SK-N-SH treated with all-trans-retinoic acid at 6 μM for 48 hours (cell line): ENCODE measurements around the gene PRKAG2.

Experiments used
- ATAC-seq: fragments of 200-7000 bp; cut with Tn5 transposase; 3 replicates; pipeline ENCODE4 v1.9.1; 2020; ENCODE audit warnings: mild to moderate bottlenecking, moderate library complexity
- ARNTL ChIP-seq: fragments of 450-650 bp; formaldehyde crosslinking; IDR thresholded peaks from 2 replicates; pipeline ENCODE4 v1.5.0; 2020; ENCODE audit warnings: low read depth, mild to moderate bottlenecking, moderate library complexity, borderline replicate concordance
- BACH2 ChIP-seq: fragments of 250-450 bp; sonication (Bioruptor Pico); IDR thresholded peaks from 2 replicates; pipeline ENCODE4 v1.9.0; 2021; ENCODE audit warnings: mild to moderate bottlenecking, borderline replicate concordance
- CSDC2 ChIP-seq: fragments of 250-450 bp; sonication (Bioruptor Pico); IDR thresholded peaks from 2 replicates; pipeline ENCODE4 v1.5.0; 2020; ENCODE audit warnings: mild to moderate bottlenecking, moderate library complexity
- ESRRG ChIP-seq: fragments of 250-450 bp; sonication (Bioruptor Pico); IDR thresholded peaks from 2 replicates; pipeline ENCODE4 v1.6.1; 2021; ENCODE audit warnings: mild to moderate bottlenecking
- GLIS3 ChIP-seq: fragments of 250-450 bp; sonication (Bioruptor Pico); IDR thresholded peaks from 2 replicates; pipeline ENCODE4 v1.5.0; 2020; ENCODE audit warnings: mild to moderate bottlenecking, moderate library complexity
- ISL1 ChIP-seq: fragments of 250-450 bp; sonication (Bioruptor Pico); IDR thresholded peaks from 2 replicates; pipeline ENCODE4 v2.1.2; 2022; ENCODE audit warnings: mild to moderate bottlenecking, moderate library complexity
- OSR1 ChIP-seq: fragments of 250-450 bp; sonication (Bioruptor Pico); IDR thresholded peaks from 2 replicates; pipeline ENCODE4 v1.8.0; 2022; ENCODE audit warnings: moderate library complexity, mild to moderate bottlenecking, inconsistent platforms
- PPARA ChIP-seq: fragments of 250-450 bp; sonication (Bioruptor Pico); IDR thresholded peaks from 2 replicates; pipeline ENCODE4 v1.5.0; 2020; ENCODE audit warnings: mild to moderate bottlenecking, borderline replicate concordance
- RARB ChIP-seq: fragments of 250-450 bp; sonication (Bioruptor Pico); IDR thresholded peaks from 2 replicates; pipeline ENCODE4 v1.8.0; 2021; ENCODE audit warnings: mild to moderate bottlenecking, moderate library complexity
- SNAI2 ChIP-seq: fragments of 250-450 bp; sonication (Bioruptor Pico); IDR thresholded peaks from 2 replicates; pipeline ENCODE4 v1.5.0; 2020; ENCODE audit warnings: mild to moderate bottlenecking, moderate library complexity
- TCF4 ChIP-seq: fragments of 250-450 bp; sonication (Bioruptor Pico); IDR thresholded peaks from 2 replicates; pipeline ENCODE4 v1.8.0; 2021; ENCODE audit warnings: mild to moderate bottlenecking, moderate library complexity, borderline replicate concordance
- TOX ChIP-seq: fragments of 250-450 bp; sonication (Bioruptor Pico); IDR thresholded peaks from 2 replicates; pipeline ENCODE4 v1.8.0; 2021; ENCODE audit warnings: mild to moderate bottlenecking, moderate library complexity, borderline replicate concordance
- ZC3H10 ChIP-seq: fragments of 250-450 bp; sonication (Bioruptor Pico); IDR thresholded peaks from 2 replicates; pipeline ENCODE4 v1.5.1; 2021; ENCODE audit warnings: mild to moderate bottlenecking, moderate library complexity
- ZFP3 ChIP-seq: fragments of 250-450 bp; sonication (Bioruptor Pico); IDR thresholded peaks from 2 replicates; pipeline ENCODE4 v1.5.0; 2020; ENCODE audit warnings: mild to moderate bottlenecking, moderate library complexity
- ZFP30 ChIP-seq: fragments of 450-650 bp; formaldehyde crosslinking; IDR thresholded peaks from 2 replicates; pipeline ENCODE4 v1.5.0; 2022; ENCODE audit warnings: mild to moderate bottlenecking, moderate library complexity
- ZNF565 ChIP-seq: fragments of 450-650 bp; formaldehyde crosslinking; conservative IDR thresholded peaks from 2 replicates; pipeline ENCODE4 v1.5.0; 2020; ENCODE audit warnings: low read depth, mild to moderate bottlenecking, moderate library complexity
- ZNF70 ChIP-seq: fragments of 450-650 bp; formaldehyde crosslinking; IDR thresholded peaks from 2 replicates; pipeline ENCODE4 v1.5.0; 2020; ENCODE audit warnings: mild to moderate bottlenecking, moderate library complexity
- ZNF8 ChIP-seq: fragments of 450-650 bp; formaldehyde crosslinking; IDR thresholded peaks from 2 replicates; pipeline ENCODE4 v1.5.0; 2020; ENCODE audit warnings: mild to moderate bottlenecking, moderate library complexity
- TF ChIP-seq, protein P1 (sequence below): fragments of 250-450 bp; sonication (Bioruptor Pico); IDR thresholded peaks from 2 replicates; pipeline ENCODE4 v1.5.1; 2020; ENCODE audit warnings: low read depth, mild to moderate bottlenecking, moderate library complexity
- TF ChIP-seq, protein P2 (sequence below): fragments of 250-450 bp; sonication (Bioruptor Pico); IDR thresholded peaks from 2 replicates; pipeline ENCODE4 v1.8.0; 2021; ENCODE audit warnings: low read depth, mild to moderate bottlenecking, moderate library complexity, borderline replicate concordance
- TF ChIP-seq, protein P3 (sequence below): fragments of 250-450 bp; sonication (Bioruptor Pico); IDR thresholded peaks from 2 replicates; pipeline ENCODE4 v1.5.0; 2020; ENCODE audit warnings: mild to moderate bottlenecking, moderate library complexity
- TF ChIP-seq, protein P4 (sequence below): fragments of 250-450 bp; sonication (Bioruptor Pico); IDR thresholded peaks from 2 replicates; pipeline ENCODE4 v1.8.0; 2020; ENCODE audit warnings: mild to moderate bottlenecking, moderate library complexity, borderline replicate concordance
- TF ChIP-seq, protein P5 (sequence below): fragments of 250-450 bp; sonication (Bioruptor Pico); IDR thresholded peaks from 2 replicates; pipeline ENCODE4 v1.5.1; 2021; ENCODE audit warnings: mild to moderate bottlenecking, moderate library complexity

Gene PRKAG2

DNA sequence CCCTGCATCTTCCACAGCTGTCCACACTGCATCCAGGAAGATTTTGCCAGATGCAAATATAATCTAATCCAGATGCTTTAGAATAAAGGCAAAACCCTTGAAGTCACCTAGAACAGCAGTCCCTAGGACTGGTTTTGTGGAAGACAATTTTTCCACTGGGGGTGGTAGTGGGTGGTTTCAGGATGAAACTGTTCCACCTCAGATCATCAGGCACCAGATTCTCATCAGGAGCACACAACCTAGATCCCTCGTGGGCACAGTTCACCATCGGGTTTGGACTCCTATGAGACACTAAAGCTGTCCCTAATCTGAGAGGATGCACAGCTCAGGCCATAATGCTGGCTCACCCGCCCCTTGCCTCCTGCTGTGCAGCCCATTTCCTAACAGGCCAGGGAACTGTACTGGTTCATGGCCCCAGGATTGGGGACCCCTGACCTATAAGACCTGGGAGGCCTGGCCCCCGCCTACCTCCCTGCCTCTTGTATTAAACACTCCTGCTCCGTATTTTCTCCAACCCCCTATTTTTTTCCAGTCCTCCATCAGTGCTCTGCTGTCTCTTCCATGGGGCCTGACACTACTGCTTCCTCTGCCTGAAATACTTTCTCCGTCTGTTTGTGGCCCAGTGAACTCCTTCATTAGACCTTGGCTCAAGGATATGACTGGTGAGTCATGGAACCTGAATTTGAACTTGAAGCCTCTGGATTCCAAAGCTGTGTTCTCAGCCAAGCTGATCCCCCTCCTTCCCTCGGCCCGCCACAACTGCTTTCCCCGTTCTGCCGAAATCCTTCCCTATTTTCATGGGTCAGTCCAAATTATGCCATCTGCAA is 277.3 kb downstream of the PRKAG2 start:
- peak; percentile 92 for ATAC-seq
- TF ChIP-seq TCF4 (CRISPR knock-in tag) (peak; percentile 46; the same call in 1 of the 2 replicates), ZNF70 (CRISPR knock-in tag) (no peak; the same call in 1 of the 2 replicates), SNAI2 (CRISPR knock-in tag) (peak; percentile 93), CSDC2 (CRISPR knock-in tag) (peak; percentile 97), TOX (0 out of 2 replicates have a peak, but pooled peaks have one; percentile 36), GLIS3 (CRISPR knock-in tag) (no peak; the same call in none of the 2 replicates), ESRRG (CRISPR knock-in tag) (peak; percentile 86; the same call in 1 of the 2 replicates), ZFP30 (no peak), RARB (CRISPR knock-in tag) (peak; percentile 59; the same call in 1 of the 2 replicates), PPARA (CRISPR knock-in tag) (no peak), ZFP3 (CRISPR knock-in tag) (no peak; the same call in 1 of the 2 replicates), ISL1 (CRISPR knock-in tag) (peak; percentile 70), ZNF8 (CRISPR knock-in tag) (no peak), OSR1 (CRISPR knock-in tag) (peak; percentile 95), BACH2 (CRISPR knock-in tag) (no peak), ZC3H10 (peak; percentile 64; the same call in 1 of the 2 replicates), ARNTL (CRISPR knock-in tag) (no peak), ZNF565 (0 out of 2 replicates have a peak, but pooled peaks have one; percentile 7)
- TF ChIP-seq, protein P1, sequence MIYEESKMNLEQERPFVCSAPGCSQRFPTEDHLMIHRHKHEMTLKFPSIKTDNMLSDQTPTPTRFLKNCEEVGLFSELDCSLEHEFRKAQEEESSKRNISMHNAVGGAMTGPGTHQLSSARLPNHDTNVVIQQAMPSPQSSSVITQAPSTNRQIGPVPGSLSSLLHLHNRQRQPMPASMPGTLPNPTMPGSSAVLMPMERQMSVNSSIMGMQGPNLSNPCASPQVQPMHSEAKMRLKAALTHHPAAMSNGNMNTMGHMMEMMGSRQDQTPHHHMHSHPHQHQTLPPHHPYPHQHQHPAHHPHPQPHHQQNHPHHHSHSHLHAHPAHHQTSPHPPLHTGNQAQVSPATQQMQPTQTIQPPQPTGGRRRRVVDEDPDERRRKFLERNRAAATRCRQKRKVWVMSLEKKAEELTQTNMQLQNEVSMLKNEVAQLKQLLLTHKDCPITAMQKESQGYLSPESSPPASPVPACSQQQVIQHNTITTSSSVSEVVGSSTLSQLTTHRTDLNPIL (CRISPR knock-in tag) = peak; percentile 39; the same call in 1 of the 2 replicates
- TF ChIP-seq, protein P2, sequence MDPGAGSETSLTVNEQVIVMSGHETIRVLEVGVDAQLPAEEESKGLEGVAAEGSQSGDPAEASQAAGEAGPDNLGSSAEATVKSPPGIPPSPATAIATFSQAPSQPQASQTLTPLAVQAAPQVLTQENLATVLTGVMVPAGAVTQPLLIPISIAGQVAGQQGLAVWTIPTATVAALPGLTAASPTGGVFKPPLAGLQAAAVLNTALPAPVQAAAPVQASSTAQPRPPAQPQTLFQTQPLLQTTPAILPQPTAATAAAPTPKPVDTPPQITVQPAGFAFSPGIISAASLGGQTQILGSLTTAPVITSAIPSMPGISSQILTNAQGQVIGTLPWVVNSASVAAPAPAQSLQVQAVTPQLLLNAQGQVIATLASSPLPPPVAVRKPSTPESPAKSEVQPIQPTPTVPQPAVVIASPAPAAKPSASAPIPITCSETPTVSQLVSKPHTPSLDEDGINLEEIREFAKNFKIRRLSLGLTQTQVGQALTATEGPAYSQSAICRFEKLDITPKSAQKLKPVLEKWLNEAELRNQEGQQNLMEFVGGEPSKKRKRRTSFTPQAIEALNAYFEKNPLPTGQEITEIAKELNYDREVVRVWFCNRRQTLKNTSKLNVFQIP = no peak; the same call in 1 of the 2 replicates
- TF ChIP-seq, protein P3, sequence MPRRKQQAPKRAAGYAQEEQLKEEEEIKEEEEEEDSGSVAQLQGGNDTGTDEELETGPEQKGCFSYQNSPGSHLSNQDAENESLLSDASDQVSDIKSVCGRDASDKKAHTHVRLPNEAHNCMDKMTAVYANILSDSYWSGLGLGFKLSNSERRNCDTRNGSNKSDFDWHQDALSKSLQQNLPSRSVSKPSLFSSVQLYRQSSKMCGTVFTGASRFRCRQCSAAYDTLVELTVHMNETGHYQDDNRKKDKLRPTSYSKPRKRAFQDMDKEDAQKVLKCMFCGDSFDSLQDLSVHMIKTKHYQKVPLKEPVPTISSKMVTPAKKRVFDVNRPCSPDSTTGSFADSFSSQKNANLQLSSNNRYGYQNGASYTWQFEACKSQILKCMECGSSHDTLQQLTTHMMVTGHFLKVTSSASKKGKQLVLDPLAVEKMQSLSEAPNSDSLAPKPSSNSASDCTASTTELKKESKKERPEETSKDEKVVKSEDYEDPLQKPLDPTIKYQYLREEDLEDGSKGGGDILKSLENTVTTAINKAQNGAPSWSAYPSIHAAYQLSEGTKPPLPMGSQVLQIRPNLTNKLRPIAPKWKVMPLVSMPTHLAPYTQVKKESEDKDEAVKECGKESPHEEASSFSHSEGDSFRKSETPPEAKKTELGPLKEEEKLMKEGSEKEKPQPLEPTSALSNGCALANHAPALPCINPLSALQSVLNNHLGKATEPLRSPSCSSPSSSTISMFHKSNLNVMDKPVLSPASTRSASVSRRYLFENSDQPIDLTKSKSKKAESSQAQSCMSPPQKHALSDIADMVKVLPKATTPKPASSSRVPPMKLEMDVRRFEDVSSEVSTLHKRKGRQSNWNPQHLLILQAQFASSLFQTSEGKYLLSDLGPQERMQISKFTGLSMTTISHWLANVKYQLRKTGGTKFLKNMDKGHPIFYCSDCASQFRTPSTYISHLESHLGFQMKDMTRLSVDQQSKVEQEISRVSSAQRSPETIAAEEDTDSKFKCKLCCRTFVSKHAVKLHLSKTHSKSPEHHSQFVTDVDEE (CRISPR knock-in tag) = no peak
- TF ChIP-seq, protein P4, sequence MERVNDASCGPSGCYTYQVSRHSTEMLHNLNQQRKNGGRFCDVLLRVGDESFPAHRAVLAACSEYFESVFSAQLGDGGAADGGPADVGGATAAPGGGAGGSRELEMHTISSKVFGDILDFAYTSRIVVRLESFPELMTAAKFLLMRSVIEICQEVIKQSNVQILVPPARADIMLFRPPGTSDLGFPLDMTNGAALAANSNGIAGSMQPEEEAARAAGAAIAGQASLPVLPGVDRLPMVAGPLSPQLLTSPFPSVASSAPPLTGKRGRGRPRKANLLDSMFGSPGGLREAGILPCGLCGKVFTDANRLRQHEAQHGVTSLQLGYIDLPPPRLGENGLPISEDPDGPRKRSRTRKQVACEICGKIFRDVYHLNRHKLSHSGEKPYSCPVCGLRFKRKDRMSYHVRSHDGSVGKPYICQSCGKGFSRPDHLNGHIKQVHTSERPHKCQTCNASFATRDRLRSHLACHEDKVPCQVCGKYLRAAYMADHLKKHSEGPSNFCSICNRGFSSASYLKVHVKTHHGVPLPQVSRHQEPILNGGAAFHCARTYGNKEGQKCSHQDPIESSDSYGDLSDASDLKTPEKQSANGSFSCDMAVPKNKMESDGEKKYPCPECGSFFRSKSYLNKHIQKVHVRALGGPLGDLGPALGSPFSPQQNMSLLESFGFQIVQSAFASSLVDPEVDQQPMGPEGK = peak; percentile 18
- TF ChIP-seq, protein P5, sequence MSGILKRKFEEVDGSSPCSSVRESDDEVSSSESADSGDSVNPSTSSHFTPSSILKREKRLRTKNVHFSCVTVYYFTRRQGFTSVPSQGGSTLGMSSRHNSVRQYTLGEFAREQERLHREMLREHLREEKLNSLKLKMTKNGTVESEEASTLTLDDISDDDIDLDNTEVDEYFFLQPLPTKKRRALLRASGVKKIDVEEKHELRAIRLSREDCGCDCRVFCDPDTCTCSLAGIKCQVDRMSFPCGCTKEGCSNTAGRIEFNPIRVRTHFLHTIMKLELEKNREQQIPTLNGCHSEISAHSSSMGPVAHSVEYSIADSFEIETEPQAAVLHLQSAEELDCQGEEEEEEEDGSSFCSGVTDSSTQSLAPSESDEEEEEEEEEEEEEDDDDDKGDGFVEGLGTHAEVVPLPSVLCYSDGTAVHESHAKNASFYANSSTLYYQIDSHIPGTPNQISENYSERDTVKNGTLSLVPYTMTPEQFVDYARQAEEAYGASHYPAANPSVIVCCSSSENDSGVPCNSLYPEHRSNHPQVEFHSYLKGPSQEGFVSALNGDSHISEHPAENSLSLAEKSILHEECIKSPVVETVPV = peak; percentile 83; the same call in 1 of the 2 replicates
